ENCODE results near the gene LIAS. TPM values are rescaled to one million over a fixed set of nuclear protein-coding genes. Genes with fewer than 3 reads are reported as not detected.
"Not testable (repeated sequence)": the region's sequence is repeated elsewhere in the genome, so short reads cannot be mapped to it uniquely, and the experiment has no call there.

The LIAS gene
- polyA plus RNA-seq, 1 experiment = 13.1 TPM

DNA sequence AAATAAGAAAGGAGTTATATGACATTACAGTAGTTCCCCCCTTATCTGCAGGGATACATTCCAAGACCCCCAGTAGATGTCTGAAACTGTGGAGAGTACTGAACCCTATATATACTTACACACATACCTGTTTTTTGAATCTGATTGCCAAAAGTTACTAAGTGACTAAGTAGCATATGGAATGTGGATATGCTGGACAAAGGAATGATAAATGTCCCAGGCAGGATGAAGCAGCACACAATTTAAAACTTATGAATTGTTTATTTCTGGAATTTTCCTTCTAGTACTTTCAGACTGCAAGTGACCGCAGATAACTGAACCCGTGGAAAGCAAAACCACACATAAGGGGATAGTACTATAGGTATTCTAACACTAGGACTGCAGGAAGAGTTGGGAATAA lies 45.7 kb downstream of the LIAS start:
- TF ChIP-seq, protein P1, sequence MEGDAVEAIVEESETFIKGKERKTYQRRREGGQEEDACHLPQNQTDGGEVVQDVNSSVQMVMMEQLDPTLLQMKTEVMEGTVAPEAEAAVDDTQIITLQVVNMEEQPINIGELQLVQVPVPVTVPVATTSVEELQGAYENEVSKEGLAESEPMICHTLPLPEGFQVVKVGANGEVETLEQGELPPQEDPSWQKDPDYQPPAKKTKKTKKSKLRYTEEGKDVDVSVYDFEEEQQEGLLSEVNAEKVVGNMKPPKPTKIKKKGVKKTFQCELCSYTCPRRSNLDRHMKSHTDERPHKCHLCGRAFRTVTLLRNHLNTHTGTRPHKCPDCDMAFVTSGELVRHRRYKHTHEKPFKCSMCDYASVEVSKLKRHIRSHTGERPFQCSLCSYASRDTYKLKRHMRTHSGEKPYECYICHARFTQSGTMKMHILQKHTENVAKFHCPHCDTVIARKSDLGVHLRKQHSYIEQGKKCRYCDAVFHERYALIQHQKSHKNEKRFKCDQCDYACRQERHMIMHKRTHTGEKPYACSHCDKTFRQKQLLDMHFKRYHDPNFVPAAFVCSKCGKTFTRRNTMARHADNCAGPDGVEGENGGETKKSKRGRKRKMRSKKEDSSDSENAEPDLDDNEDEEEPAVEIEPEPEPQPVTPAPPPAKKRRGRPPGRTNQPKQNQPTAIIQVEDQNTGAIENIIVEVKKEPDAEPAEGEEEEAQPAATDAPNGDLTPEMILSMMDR (IDR thresholded peaks at IDR 0.05; ENCODE audit: low read depth, low read length) = no peak
- H3K9me3 ChIP-seq (ENCODE audit: control insufficient read depth, insufficient read depth, low read length) = no peaks in the 10 kb centered on the region
- H3K4me3 ChIP-seq (ENCODE audit: low read depth, low read length) = no peak overlapping the region
- H3K27ac ChIP-seq (ENCODE audit: low read depth, low read length) = no peak overlapping the region
- H3K27me3 ChIP-seq (ENCODE audit: control insufficient read depth, insufficient read depth, low read length) = no peaks in the 10 kb centered on the region
- POLR2A ChIA-PET = interaction anchor here (1.7 kb wide), 1 partner anchor 23 kb away, joined by 5 read pairs; the partner anchor contains the start of gene UGDH
- CTCF ChIA-PET = interaction anchor here (2.3 kb wide), 1 partner anchor 35 kb away, joined by 5 read pairs; no protein-coding TSS in a partner anchor
- DNase-seq (ENCODE audit: low read depth, low spot score) = no peak

DNA sequence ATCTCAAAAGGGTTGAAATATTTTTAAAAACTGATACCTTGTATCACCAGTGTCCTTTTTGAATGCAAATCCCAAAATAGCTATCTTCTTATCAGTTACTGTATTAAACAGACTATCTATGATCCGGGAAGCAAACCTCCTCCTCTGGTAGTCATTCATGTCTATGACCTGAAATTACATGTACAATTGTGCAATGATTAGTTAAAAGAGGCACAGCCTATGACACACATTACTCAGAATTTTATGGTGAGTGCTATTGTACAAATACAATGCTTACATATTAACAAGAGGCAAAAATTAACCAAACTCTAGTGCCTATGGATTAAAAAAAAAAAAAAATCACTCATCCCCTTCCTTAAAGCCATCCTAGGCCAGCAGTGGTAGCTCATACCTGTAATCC lies 46.7 kb downstream of the LIAS start:
- H3K27me3 ChIP-seq (ENCODE audit: control insufficient read depth, insufficient read depth, low read length) = no peaks in the 10 kb centered on the region
- POLR2A ChIA-PET = interaction anchor here (1.7 kb wide), 1 partner anchor 22 kb away, joined by 5 read pairs; the partner anchor contains the start of gene UGDH
- no peak overlapping the region for H3K4me3 ChIP-seq (ENCODE audit: low read depth, low read length)
- H3K9me3 ChIP-seq (ENCODE audit: control insufficient read depth, insufficient read depth, low read length) = no peaks in the 10 kb centered on the region
- CTCF ChIA-PET = interaction anchor here (0.5 to 2.3 kb wide), 3 partner anchors 19 to 149 kb away, joined by 3 to 5 read pairs (median 3); no protein-coding TSS in a partner anchor
- DNase-seq (ENCODE audit: low read depth, low spot score) = no peak
- TF ChIP-seq, protein P1 (IDR thresholded peaks at IDR 0.05; ENCODE audit: low read depth, low read length) = no peak
- no peak overlapping the region for H3K27ac ChIP-seq (ENCODE audit: low read depth, low read length)

DNA sequence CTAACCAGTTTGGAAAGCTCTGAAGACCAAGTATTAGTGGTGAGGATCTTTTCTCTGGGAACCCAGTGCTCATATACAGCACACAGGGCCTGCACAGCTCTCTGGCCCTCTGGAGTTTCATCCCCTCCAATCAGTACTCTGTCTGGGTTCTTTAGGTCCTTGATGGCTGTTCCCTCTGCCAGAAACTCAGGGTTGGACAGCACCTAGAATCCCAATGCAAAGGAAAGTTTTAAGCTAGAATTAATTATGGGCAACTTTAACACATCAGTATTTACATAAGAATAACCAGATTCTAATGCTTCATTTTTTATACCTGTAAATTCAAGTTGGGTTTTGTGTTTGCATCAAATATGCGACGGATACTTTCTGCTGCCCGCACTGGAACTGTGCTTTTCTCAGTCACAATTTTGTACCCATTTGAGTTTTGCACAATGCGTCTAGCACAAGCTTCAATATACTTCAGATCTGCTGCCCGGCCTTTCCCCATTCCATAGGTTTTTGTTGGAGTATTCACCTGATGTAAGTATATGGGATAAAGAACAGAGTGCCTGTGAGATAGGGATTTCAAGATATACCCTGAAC lies 51.6 kb downstream of the LIAS start:
- TF ChIP-seq, protein P1 (IDR thresholded peaks at IDR 0.05; ENCODE audit: low read depth, low read length) = no peak
- CTCF ChIA-PET = no interaction called here
- DNase-seq (ENCODE audit: low read depth, low spot score) = no peak
- Histone ChIP-seq H3K4me3 (ENCODE audit: low read depth, low read length) (no peak overlapping the region), H3K9me3 (ENCODE audit: control insufficient read depth, insufficient read depth, low read length) (no peaks in the 10 kb centered on the region), H3K27ac (ENCODE audit: low read depth, low read length) (no peak overlapping the region), H3K27me3 (ENCODE audit: control insufficient read depth, insufficient read depth, low read length) (no peaks in the 10 kb centered on the region)
- POLR2A ChIA-PET = interaction anchor here (0.6 to 1.4 kb wide), 3 partner anchors 8 to 128 kb away, joined by 3 to 6 read pairs (median 4); partner anchors contain the start of genes SMIM14 and UGDH

- H3K27ac ChIP-seq (ENCODE audit: low read depth, low read length); H3K9me3 ChIP-seq (ENCODE audit: control insufficient read depth, insufficient read depth, low read length); H3K4me3 ChIP-seq (ENCODE audit: low read depth, low read length); DNase-seq (ENCODE audit: low read depth, low spot score); CTCF ChIA-PET; H3K27me3 ChIP-seq (ENCODE audit: control insufficient read depth, insufficient read depth, low read length): not testable (repeated sequence)
- POLR2A ChIA-PET = interaction anchor here (1.7 kb wide), 1 partner anchor 13 kb away, joined by 7 read pairs; the partner anchor contains the start of gene UGDH
Measured at GRCh38 chr4:39514266-39514665, 55.4 kb downstream of the LIAS start.

DNA sequence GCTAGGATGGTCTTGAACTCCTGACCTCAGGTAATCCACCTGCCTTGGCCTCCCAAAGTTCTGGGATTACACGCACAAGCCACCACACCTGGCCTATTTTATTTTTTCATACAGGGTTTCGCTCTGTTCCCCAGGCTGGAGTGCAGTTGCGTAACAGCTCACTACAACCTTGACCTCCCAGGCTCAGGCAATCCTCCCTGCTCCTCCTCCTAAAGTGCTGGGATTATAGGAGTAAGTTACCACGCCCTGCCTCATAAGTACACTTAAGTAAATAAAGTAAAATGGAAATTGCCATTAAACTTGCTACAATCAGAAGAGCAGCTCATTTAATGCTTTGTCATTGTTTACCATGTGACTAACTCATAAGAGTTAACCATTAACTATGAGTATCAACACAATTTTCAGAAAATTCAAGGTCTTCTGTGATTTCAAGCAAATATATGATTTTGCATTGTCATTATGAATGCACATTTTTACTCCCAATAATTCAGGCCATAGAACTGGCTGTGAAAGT lies 56.1 kb downstream of the LIAS start:
- ChIA-PET CTCF (no interaction called here), POLR2A (interaction anchor here (0.6 to 1.7 kb wide), 2 partner anchors 12 to 45 kb away, joined by 5 to 7 read pairs; partner anchors contain the start of gene UGDH)
- no peak for DNase-seq (ENCODE audit: low read depth, low spot score)

DNA sequence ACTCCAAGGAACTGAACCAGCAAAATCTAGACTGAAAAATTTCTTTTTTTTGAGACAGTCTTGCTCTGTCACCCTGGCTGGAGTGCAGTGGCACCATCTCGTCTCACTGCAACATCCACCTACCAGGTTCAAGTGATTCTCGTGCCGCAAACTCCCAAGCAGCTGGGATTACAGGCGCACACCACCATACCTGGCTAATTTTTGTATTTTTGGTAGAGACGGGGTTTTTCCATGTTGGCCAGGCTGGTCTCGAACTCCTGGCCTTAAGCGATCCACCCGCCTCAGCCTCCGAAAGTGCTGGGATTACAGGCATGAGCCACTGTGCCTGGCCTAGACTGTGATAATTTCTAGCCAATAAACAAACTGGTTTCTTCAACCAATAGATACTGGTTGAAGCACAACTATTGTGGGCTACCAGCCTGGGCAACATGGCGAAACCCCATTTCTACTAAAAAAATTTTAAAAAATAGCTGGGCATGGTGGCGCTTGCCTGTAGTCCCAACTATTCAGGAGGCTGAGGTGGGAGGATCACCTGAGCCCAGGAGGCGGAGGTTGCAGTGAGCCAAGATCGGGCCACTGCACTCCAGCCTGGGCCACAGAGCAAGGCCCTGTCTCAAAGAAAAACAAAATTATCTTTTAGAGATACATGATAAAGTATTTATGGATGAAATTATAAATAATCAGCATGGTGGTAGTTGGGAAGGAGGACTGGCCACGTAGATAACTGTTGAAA lies 57.0 kb downstream of the LIAS start:
- CTCF ChIA-PET; H3K9me3 ChIP-seq (ENCODE audit: control insufficient read depth, insufficient read depth, low read length); H3K27me3 ChIP-seq (ENCODE audit: control insufficient read depth, insufficient read depth, low read length); DNase-seq (ENCODE audit: low read depth, low spot score); H3K4me3 ChIP-seq (ENCODE audit: low read depth, low read length): not testable (repeated sequence)
- POLR2A ChIA-PET = interaction anchor here (1.7 kb wide), 1 partner anchor 11 kb away, joined by 7 read pairs; the partner anchor contains the start of gene UGDH
- H3K27ac ChIP-seq (ENCODE audit: low read depth, low read length) = peak overlapping the region; percentile 22

More for the DNA sequence above, 56.1 kb downstream of the LIAS start:
- no peaks in the 10 kb centered on the region for H3K9me3 ChIP-seq (ENCODE audit: control insufficient read depth, insufficient read depth, low read length)
- H3K4me3 ChIP-seq (ENCODE audit: low read depth, low read length) = no peak overlapping the region
- TF ChIP-seq, protein P1 (IDR thresholded peaks at IDR 0.05; ENCODE audit: low read depth, low read length) = no peak
- H3K27ac ChIP-seq (ENCODE audit: low read depth, low read length) = peak overlapping the region; percentile 77
- H3K27me3 ChIP-seq (ENCODE audit: control insufficient read depth, insufficient read depth, low read length) = no peaks in the 10 kb centered on the region

Data from AG04450 (cell line).